ENCODE data around the gene KCNQ1. TPM values are rescaled to one million over a fixed set of nuclear protein-coding genes. Genes with fewer than 3 reads are reported as not detected.

The KCNQ1 gene
- total RNA-seq, 1 experiment from 2014 or later, result 1.0 TPM

GRCh38 chr11:2848497-2848896 is 403.7 kb downstream of the KCNQ1 start:
- no peaks in the 10 kb centered on the region for H3K9me3 Mint-ChIP-seq (ENCODE audit: unreplicated experiment)
- CTCF ChIA-PET, result no interaction called here
- H3K36me3 Mint-ChIP-seq (ENCODE audit: insufficient read depth, unreplicated experiment), result no peaks in the 10 kb centered on the region
- Histone ChIP-seq H3K36me3 (ENCODE audit: control insufficient read depth, insufficient read depth, low read length) (no peaks in the 10 kb centered on the region), H3K4me1 (peaks cover 6% of the 10 kb centered on the region; the same call in 1 of the 2 replicates), H3K4me3 (ENCODE audit: low read depth, low read length) (no peak overlapping the region), H3K9me3 (no peaks in the 10 kb centered on the region), H3K27me3 (replicated peaks; ENCODE audit: control insufficient read depth, insufficient read depth, low read length) (no peaks in the 10 kb centered on the region)
- intact Hi-C loops (cut with micrococcal nuclease; ENCODE audit: unreplicated experiment), result no loop called here
- no peak overlapping the region for H3K27ac Mint-ChIP-seq (ENCODE audit: unreplicated experiment)
- BruUV-seq (replicated peaks), result no TSS peak
- no peaks in the 10 kb centered on the region for H3K27me3 Mint-ChIP-seq (ENCODE audit: insufficient read depth, unreplicated experiment)
- H3K4me3 Mint-ChIP-seq (ENCODE audit: unreplicated experiment), result no peak overlapping the region
- TF ChIP-seq CTCF (IDR thresholded peaks at IDR 0.05; ENCODE audit: insufficient read depth in 1 of 2, low read depth in 1 of 2, low read length in 1 of 2, severe bottlenecking in 1 of 2, unreplicated experiment in 1 of 2), result no peak
- POLR2A ChIA-PET, result no interaction called here
- H3K4me1 Mint-ChIP-seq (ENCODE audit: low read depth, unreplicated experiment), result peaks cover 5% of the 10 kb centered on the region
- no peak for DNase-seq

GRCh38 chr11:2849994-2850770 is 405.4 kb downstream of the KCNQ1 start:
- CTCF ChIA-PET, result no interaction called here
- H3K27ac Mint-ChIP-seq (ENCODE audit: unreplicated experiment), result no peak overlapping the region

GRCh38 chr11:2853401-2853800 is 408.6 kb downstream of the KCNQ1 start:
- Histone ChIP-seq H3K4me1 (no peaks in the 10 kb centered on the region), H3K36me3 (ENCODE audit: control insufficient read depth, insufficient read depth, low read length) (no peaks in the 10 kb centered on the region), H3K9me3 (no peaks in the 10 kb centered on the region), H3K4me3 (ENCODE audit: low read depth, low read length) (no peak overlapping the region), H3K27me3 (replicated peaks; ENCODE audit: control insufficient read depth, insufficient read depth, low read length) (no peaks in the 10 kb centered on the region)
- Mint-ChIP-seq H3K4me3 (ENCODE audit: unreplicated experiment) (no peak overlapping the region), H3K4me1 (ENCODE audit: low read depth, unreplicated experiment) (no peaks in the 10 kb centered on the region), H3K9me3 (ENCODE audit: unreplicated experiment) (no peaks in the 10 kb centered on the region), H3K36me3 (ENCODE audit: insufficient read depth, unreplicated experiment) (no peaks in the 10 kb centered on the region), H3K27me3 (ENCODE audit: insufficient read depth, unreplicated experiment) (no peaks in the 10 kb centered on the region), H3K27ac (ENCODE audit: unreplicated experiment) (no peak overlapping the region)
- CTCF ChIA-PET, result no interaction called here
- no peak for TF ChIP-seq CTCF (IDR thresholded peaks at IDR 0.05; ENCODE audit: insufficient read depth in 1 of 2, low read depth in 1 of 2, low read length in 1 of 2, severe bottlenecking in 1 of 2, unreplicated experiment in 1 of 2)
- intact Hi-C loops (cut with micrococcal nuclease; ENCODE audit: unreplicated experiment), result no loop called here
- POLR2A ChIA-PET, result no interaction called here
- no peak for DNase-seq
- no TSS peak for BruUV-seq (replicated peaks)

More at GRCh38 chr11:2849994-2850770, 405.4 kb downstream of the KCNQ1 start:
- POLR2A ChIA-PET, result no interaction called here
- BruUV-seq (replicated peaks), result no TSS peak
- no peak for DNase-seq
- Histone ChIP-seq H3K4me1 (peaks cover 6% of the 10 kb centered on the region; the same call in 1 of the 2 replicates), H3K4me3 (ENCODE audit: low read depth, low read length) (no peak overlapping the region), H3K36me3 (ENCODE audit: control insufficient read depth, insufficient read depth, low read length) (no peaks in the 10 kb centered on the region), H3K27me3 (replicated peaks; ENCODE audit: control insufficient read depth, insufficient read depth, low read length) (no peaks in the 10 kb centered on the region), H3K9me3 (no peaks in the 10 kb centered on the region)
- Mint-ChIP-seq H3K4me1 (ENCODE audit: low read depth, unreplicated experiment) (peaks cover 5% of the 10 kb centered on the region), H3K36me3 (ENCODE audit: insufficient read depth, unreplicated experiment) (no peaks in the 10 kb centered on the region), H3K9me3 (ENCODE audit: unreplicated experiment) (no peaks in the 10 kb centered on the region), H3K27me3 (ENCODE audit: insufficient read depth, unreplicated experiment) (no peaks in the 10 kb centered on the region), H3K4me3 (ENCODE audit: unreplicated experiment) (no peak overlapping the region)
- intact Hi-C loops (cut with micrococcal nuclease; ENCODE audit: unreplicated experiment), result no loop called here
- no peak for TF ChIP-seq CTCF (IDR thresholded peaks at IDR 0.05; ENCODE audit: insufficient read depth in 1 of 2, low read depth in 1 of 2, low read length in 1 of 2, severe bottlenecking in 1 of 2, unreplicated experiment in 1 of 2)

Measured in Caco-2 (cell line).